ENCODE measurements around the gene PPFIA1. TPM values are rescaled to one million over a fixed set of nuclear protein-coding genes. Genes with fewer than 3 reads are reported as not detected.

Gene PPFIA1
- total and polyA plus RNA-seq, 10 of the 15 experiments (the other 5 are each of a cell fraction or from before 2014, with no cell fraction given) = 5.2 to 26.2 (median 15.8) TPM

GRCh38 chr11:70225681-70226177, 44.8 kb upstream of the PPFIA1 start (continued):
- no peak for TF ChIP-seq BHLHE40 (IDR thresholded peaks at IDR 0.05; ENCODE audit: borderline replicate concordance in 1 of 2, low read depth in 2 of 2, low read length in 1 of 2)
- TF ChIP-seq NFIC (IDR thresholded peaks at IDR 0.05; ENCODE audit: low read depth, low read length) = no peak

DNA sequence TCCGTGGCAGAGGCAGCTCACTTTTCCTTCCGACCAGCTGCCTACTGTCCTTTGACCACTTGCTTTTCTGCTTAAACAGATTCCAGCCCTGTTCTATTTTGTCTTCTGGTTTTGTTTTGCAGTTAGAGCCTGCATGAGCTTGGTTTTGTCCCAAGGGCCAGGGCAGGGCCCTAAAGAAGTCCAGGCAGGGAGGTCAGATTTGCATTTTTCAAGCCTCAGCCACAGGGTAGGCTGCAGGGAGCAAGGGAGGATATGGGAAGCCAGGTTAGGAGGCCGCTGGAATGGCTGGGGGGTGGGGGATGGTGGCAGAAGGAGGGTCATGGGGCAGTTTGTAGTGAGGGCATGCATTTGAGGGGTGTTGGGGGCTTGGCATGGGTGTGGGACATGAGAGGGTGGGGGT, 44.3 kb upstream of the PPFIA1 start:
- RAD21 ChIA-PET (ENCODE audit: unreplicated experiment) = no interaction called here
- Histone ChIP-seq H4K20me1 (ENCODE audit: control insufficient read depth, insufficient read depth) (no peaks in the 10 kb centered on the region), H3K4me3 (no peak overlapping the region), H3K9ac (ENCODE audit: control insufficient read depth, insufficient read depth, low read length) (no peak overlapping the region), H3K79me2 (ENCODE audit: control insufficient read depth, insufficient read depth, low read length) (no peaks in the 10 kb centered on the region), H3K9me3 (replicated peaks; ENCODE audit: control insufficient read depth, insufficient read depth, low read length) (no peaks in the 10 kb centered on the region; the same call in 2 of the 3 replicates), H3K36me3 (ENCODE audit: control insufficient read depth in 2 of 2, insufficient read depth in 2 of 2, low read length in 1 of 2) (no peaks in the 10 kb centered on the region), H3K27me3 (replicated peaks in 1 of 2; ENCODE audit: control insufficient read depth in 2 of 2, insufficient read depth in 2 of 2, low read length in 1 of 2) (peaks cover 0 to 4% of the 10 kb centered on the region in 2 experiments; a peak in 3 of 4 replicates), H2AFZ (ENCODE audit: control insufficient read depth, low read depth, low read length) (no peak overlapping the region), H3K4me2 (ENCODE audit: control insufficient read depth, insufficient read depth) (no peak overlapping the region), H3K4me1 (ENCODE audit: control insufficient read depth, insufficient read depth, low read length) (no peaks in the 10 kb centered on the region), H3K27ac (ENCODE audit: control insufficient read depth, insufficient read depth) (no peak overlapping the region)
- FAIRE-seq = no peak
- no peak for DNase-seq (ENCODE audit: low read depth, low spot score)
- no peak for ATAC-seq
- POLR2A ChIA-PET = no interaction called here
- 2% methylated on average over 3 of the region's 3 CpGs for WGBS (ENCODE audit: insufficient coverage, insufficient replicate concordance, low lambda C conversion rate, missing lambda C conversion rate)
- SMC1A ChIA-PET (ENCODE audit: uncharacterized antibody, unreplicated experiment) = no interaction called here
- CTCF ChIA-PET = interaction anchor here (1.3 kb wide), 1 partner anchor 22 kb away, joined by 4 read pairs; no protein-coding TSS in a partner anchor
- no TSS peak for BruUV-seq (replicated peaks)
- intact Hi-C loops (cut with micrococcal nuclease; ENCODE audit: unreplicated experiment) = no loop called here
- in situ Hi-C loops (cut with MboI) = no loop called here
- TF ChIP-seq SMC3 (IDR thresholded peaks at IDR 0.05; ENCODE audit: borderline replicate concordance, low read length) = no peak
- TF ChIP-seq, protein P1, sequence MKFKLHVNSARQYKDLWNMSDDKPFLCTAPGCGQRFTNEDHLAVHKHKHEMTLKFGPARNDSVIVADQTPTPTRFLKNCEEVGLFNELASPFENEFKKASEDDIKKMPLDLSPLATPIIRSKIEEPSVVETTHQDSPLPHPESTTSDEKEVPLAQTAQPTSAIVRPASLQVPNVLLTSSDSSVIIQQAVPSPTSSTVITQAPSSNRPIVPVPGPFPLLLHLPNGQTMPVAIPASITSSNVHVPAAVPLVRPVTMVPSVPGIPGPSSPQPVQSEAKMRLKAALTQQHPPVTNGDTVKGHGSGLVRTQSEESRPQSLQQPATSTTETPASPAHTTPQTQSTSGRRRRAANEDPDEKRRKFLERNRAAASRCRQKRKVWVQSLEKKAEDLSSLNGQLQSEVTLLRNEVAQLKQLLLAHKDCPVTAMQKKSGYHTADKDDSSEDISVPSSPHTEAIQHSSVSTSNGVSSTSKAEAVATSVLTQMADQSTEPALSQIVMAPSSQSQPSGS (IDR thresholded peaks at IDR 0.05; ENCODE audit: low read length) = no peak
- no peak for TF ChIP-seq E2F8 (IDR thresholded peaks at IDR 0.05; ENCODE audit: low read depth, partially characterized antibody)
- no peak for TF ChIP-seq ELK1 (IDR thresholded peaks at IDR 0.05; ENCODE audit: low read depth, low read length)
- no peak for TF ChIP-seq CHD1 (IDR thresholded peaks at IDR 0.05; ENCODE audit: low read depth, low read length)
- no peak for TF ChIP-seq EZH2 (IDR thresholded peaks at IDR 0.05; ENCODE audit: borderline replicate concordance, control insufficient read depth, low read depth, low read length)
- TF ChIP-seq NR2C2 (IDR thresholded peaks at IDR 0.05; ENCODE audit: borderline replicate concordance, control insufficient read depth, insufficient read length, low read depth) = no peak
- TF ChIP-seq CUX1 (IDR thresholded peaks at IDR 0.05; ENCODE audit: insufficient replicate concordance, low read depth, low read length) = no peak
- TF ChIP-seq FOXM1 (IDR thresholded peaks at IDR 0.05; ENCODE audit: low read depth, low read length) = no peak

All from GM12878 (cell line).